Measurements from ENCODE around the gene ARL4D. TPM values are rescaled to one million over a fixed set of nuclear protein-coding genes. Genes with fewer than 3 reads are reported as not detected.

ARL4D gene
- total and polyA plus RNA-seq, 2 of the 4 experiments (the other 2 are of a cell fraction): 12.5 to 30.7 TPM

- Histone ChIP-seq H3K4me1 (ENCODE audit: control insufficient read depth, insufficient read depth, low read length) (peaks cover 19% of the 10 kb centered on the region), H3K27me3 (ENCODE audit: control insufficient read depth, insufficient read depth, low read length) (no peaks in the 10 kb centered on the region), H3K4me2 (ENCODE audit: low read depth, low read length) (peak overlapping the region; percentile 98), H3K9me3 (ENCODE audit: control insufficient read depth, insufficient read depth, low read length) (no peaks in the 10 kb centered on the region), H3K36me3 (ENCODE audit: control insufficient read depth, insufficient read depth, low read length) (peaks cover 11% of the 10 kb centered on the region; the same call in 1 of the 2 replicates), H3K79me1 (ENCODE audit: low read depth in 1 of 2, low read length in 2 of 2) (peaks cover 24 to 46% of the 10 kb centered on the region in 2 experiments), H2BK20ac (ENCODE audit: low read depth, low read length) (0 out of 2 replicates have a peak overlapping the region, but pooled peaks have one; percentile 8), H3K56ac (ENCODE audit: extremely low read depth, insufficient read depth, low read length) (no peak overlapping the region; the same call in 1 of the 2 replicates), H3K4ac (ENCODE audit: low read depth, low read length) (peak overlapping the region; percentile 63), H3K9me1 (ENCODE audit: insufficient read depth, low read length) (peaks cover 19% of the 10 kb centered on the region), H3K14ac (replicated peaks; ENCODE audit: low read depth, low read length) (peak overlapping the region; percentile 53; the same call in 1 of the 2 replicates), H4K5ac (ENCODE audit: low read depth, low read length) (peak overlapping the region; percentile 8; the same call in 1 of the 2 replicates), H3K27ac (ENCODE audit: insufficient read depth, low read length) (peak overlapping the region; percentile 35), H2AK9ac (replicated peaks; ENCODE audit: low read depth, low read length, poor library complexity) (peak overlapping the region; percentile 25), H4K91ac (ENCODE audit: insufficient read depth, low read depth, low read length) (peak overlapping the region; percentile 17), H2AFZ (replicated peaks; ENCODE audit: low read length, poor library complexity) (no peak overlapping the region), H4K20me1 (ENCODE audit: insufficient read depth, low read length) (peaks cover 10% of the 10 kb centered on the region; the same call in 1 of the 2 replicates), H2BK15ac (ENCODE audit: low read depth, low read length) (no peak overlapping the region), H3K23ac (ENCODE audit: low read depth, low read length) (peak overlapping the region; percentile 21; the same call in 1 of the 2 replicates), H3K18ac (ENCODE audit: low read depth, low read length) (peak overlapping the region; percentile 30; the same call in 1 of the 2 replicates), H2AK5ac (ENCODE audit: low read depth, low read length) (peak overlapping the region; percentile 60; the same call in 1 of the 2 replicates), H4K8ac (ENCODE audit: low read depth in 2 of 2, low read length in 2 of 2) (peak overlapping the region in 1 of 2 experiments; percentile 64; a peak in 2 of 4 replicates), H3K9ac (ENCODE audit: low read depth, low read length) (peak overlapping the region; percentile 10; the same call in 1 of the 2 replicates), H2BK5ac (ENCODE audit: low read depth, low read length, poor library complexity, severe bottlenecking) (peak overlapping the region; percentile 74), H3K4me3 (ENCODE audit: insufficient read depth, low read depth, low read length) (peak overlapping the region; percentile 82; the same call in 1 of the 2 replicates), H2BK120ac (ENCODE audit: low read depth, low read length) (peak overlapping the region; percentile 21)
- DNase-seq (peak; percentile 88), ATAC-seq (ENCODE audit: low read depth) (peak; percentile 70)
- intact Hi-C loops (cut with micrococcal nuclease): loop anchor here (2.0 kb wide), 1 partner anchor 68 kb away; no protein-coding TSS in a partner anchor
- in situ Hi-C loops (cut with MboI; ENCODE audit: low sequenced_read_pairs): no loop called here
- dilution Hi-C loops (cut with HindIII; ENCODE audit: low sequenced_read_pairs, unreplicated experiment): no loop called here
- WGBS, 2 experiments (ENCODE audit: extremely low coverage in 2 of 2, insufficient read length in 1 of 2): no CpG with 5 or more reads among the region's 4 CpGs
- TSS peak; percentile 41 for BruUV-seq (replicated peaks)
- ChIA-PET POLR2A (ENCODE audit: unreplicated experiment) (interaction anchor here (0.8 to 2.6 kb wide), 5 partner anchors 18 to 68 kb away, joined by 4 to 18 read pairs (median 4); no protein-coding TSS in a partner anchor), CTCF (interaction anchor here (1.1 to 1.3 kb wide), 2 partner anchors 8 to 83 kb away, joined by 3 to 8 read pairs; partner anchors contain the start of gene DHX8)
- TF ChIP-seq ELK1 (IDR thresholded peaks at IDR 0.05; ENCODE audit: borderline replicate concordance, low read depth, low read length) (no peak), POLR2A (IDR thresholded peaks at IDR 0.05; ENCODE audit: low read depth, low read length) (peak; percentile 48; the same call in 1 of the 2 replicates), FOS (IDR thresholded peaks at IDR 0.05; ENCODE audit: low read depth, low read length) (peak; percentile 90), SMC3 (IDR thresholded peaks at IDR 0.05; ENCODE audit: low read depth, low read length) (0 out of 2 replicates have a peak, but pooled peaks have one; percentile 14), RFX5 (IDR thresholded peaks at IDR 0.05; ENCODE audit: low read depth, low read length) (0 out of 2 replicates have a peak, but pooled peaks have one; percentile 13), NFE2L2 (IDR thresholded peaks at IDR 0.05; ENCODE audit: low read depth, low read length) (peak; percentile 33; the same call in 1 of the 2 replicates), CTCF (conservative IDR thresholded peaks at IDR 0.05; ENCODE audit: low read depth, low read length) (no peak), MAFK (IDR thresholded peaks at IDR 0.05; ENCODE audit: low read depth, low read length) (peak; percentile 64), MAZ (IDR thresholded peaks at IDR 0.05; ENCODE audit: borderline replicate concordance, low read depth, low read length) (peak; percentile 22; the same call in 1 of the 2 replicates), CEBPB (IDR thresholded peaks at IDR 0.05; ENCODE audit: low read depth, low read length) (peak; percentile 51; the same call in 1 of the 2 replicates), CHD1 (IDR thresholded peaks at IDR 0.05; ENCODE audit: low read depth, low read length) (no peak), RCOR1 (IDR thresholded peaks at IDR 0.05; ENCODE audit: insufficient replicate concordance, low read length) (peak; percentile 19), BHLHE40 (IDR thresholded peaks at IDR 0.05; ENCODE audit: low read depth, low read length) (0 out of 2 replicates have a peak, but pooled peaks have one; percentile 37)
Observed at GRCh38 chr17:43400943-43401717, 2.3 kb downstream of the ARL4D start.
